Common myeloid progenitor, CD34-positive (primary cell): Measurements from ENCODE around the gene MAP3K14.

Experiments
- CTCF ChIA-PET: fragments of 350-600 bp; sonication (Branson Sonifier 250); formaldehyde crosslinking; loops from one replicate; lab custom pipeline; 2021; ENCODE audit warnings: antibody characterized with exemption; lab: Charles Lee
- POLR2A ChIA-PET: fragments of 350-600 bp; sonication (Branson Sonifier 250); formaldehyde crosslinking; loops from one replicate; lab custom pipeline; 2021; ENCODE audit warnings: antibody characterized with exemption; lab: Charles Lee
- DNase-seq, 3 donors: peaks; one replicate each; pipeline versions ENCODE4 v3.0.0 to v3.0.0-alpha.2; 2013
- H3K27ac ChIP-seq, 2 experiments: 1 replicate in 1 of 2; 2 replicates in 1 of 2; pipeline ENCODE4 v1.7.0; 2013; ENCODE audit warnings: inconsistent platforms in 2 of 2, low read length in 2 of 2, mild to moderate bottlenecking in 2 of 2, low read depth in 1 of 2, moderate library complexity in 1 of 2; ENCODE audit not compliant: severe bottlenecking in 2 of 2, insufficient read depth in 1 of 2, poor library complexity in 1 of 2
- H3K27me3 ChIP-seq, 5 experiments: replicated peaks in 2 of 5; 1 replicate in 3 of 5; 2 replicates in 2 of 5; pipeline versions ENCODE4 v1.6.1 to v1.7.0; 2013; ENCODE audit warnings: low read length in 4 of 5, mild to moderate bottlenecking in 2 of 5, moderate library complexity in 2 of 5, inconsistent platforms in 1 of 5; ENCODE audit not compliant: insufficient read depth in 5 of 5, control insufficient read depth in 4 of 5
- H3K36me3 ChIP-seq, 4 experiments: 1 replicate in 2 of 4; 2 replicates in 2 of 4; pipeline versions ENCODE4 v1.6.1 to v1.7.0; 2013; ENCODE audit warnings: low read length in 3 of 4, control low read depth in 1 of 4, mild to moderate bottlenecking in 1 of 4; ENCODE audit not compliant: control insufficient read depth in 4 of 4, insufficient read depth in 4 of 4
- H3K4me1 ChIP-seq, 4 experiments: 1 replicate in 3 of 4; 2 replicates in 1 of 4; pipeline versions ENCODE4 v1.6.1 to v1.7.1; 2013; ENCODE audit warnings: low read length in 3 of 4, mild to moderate bottlenecking in 3 of 4, control low read depth in 1 of 4, inconsistent platforms in 1 of 4, moderate library complexity in 1 of 4; ENCODE audit not compliant: control insufficient read depth in 4 of 4, insufficient read depth in 4 of 4; ENCODE audit errors: control extremely low read depth in 1 of 4
- H3K4me3 ChIP-seq, 7 experiments: 1 replicate in 4 of 7; 2 replicates in 3 of 7; pipeline versions ENCODE4 v1.5.1 to v1.7.0; 2013; ENCODE audit warnings: mild to moderate bottlenecking in 7 of 7, low read length in 6 of 7, moderate library complexity in 6 of 7, inconsistent platforms in 2 of 7, low read depth in 2 of 7, control low read depth in 1 of 7; ENCODE audit not compliant: insufficient read depth in 4 of 7, control insufficient read depth in 1 of 7; ENCODE audit errors: extremely low read depth in 1 of 7
- H3K9me3 ChIP-seq, 5 experiments: 1 replicate in 4 of 5; 2 replicates in 1 of 5; pipeline versions ENCODE4 v1.6.1 to v1.7.1; 2013; ENCODE audit warnings: low read length in 4 of 5, mild to moderate bottlenecking in 2 of 5, inconsistent platforms in 1 of 5, low read depth in 1 of 5, moderate library complexity in 1 of 5; ENCODE audit not compliant: control insufficient read depth in 4 of 5, insufficient read depth in 2 of 5; ENCODE audit errors: control extremely low read depth in 1 of 5
- WGBS: methylation state at CpG from one replicate; pipeline ENCODE4 v1.1.5; 2013; ENCODE audit not compliant: insufficient coverage; 5-methylcytosine and 5-hydroxymethylcytosine counted together

Gene MAP3K14

GRCh38 chr17:45234641-45235415 lies 82.0 kb downstream of the MAP3K14 start:
- Histone ChIP-seq H3K27me3 (no peaks in the 10 kb centered on the region), H3K36me3 (peaks cover 24 to 76% (median 65%) of the 10 kb centered on the region in 4 experiments), H3K4me1 (peaks cover 11 to 52% (median 31%) of the 10 kb centered on the region in 4 experiments), H3K4me3 (peak overlapping the region in 1 of 7 experiments; percentile 15), H3K9me3 (no peaks in the 10 kb centered on the region), H3K27ac (no peak overlapping the region)
- 90% methylated on average over 1 of the region's 6 CpGs for WGBS
- POLR2A ChIA-PET = interaction anchor here (1.1 to 2.3 kb wide), 3 partner anchors 9 to 28 kb away, joined by 3 to 31 read pairs (median 9); partner anchors contain the start of gene FMNL1
- DNase-seq = peak in 2 of 3 donors; percentile 63 to 64
- CTCF ChIA-PET = interaction anchor here (0.6 to 13.0 kb wide), 15 partner anchors 11 to 158 kb away, joined by 3 to 420 read pairs (median 5); partner anchors contain the start of gene FMNL1

- no peak overlapping the region for H3K4me3 ChIP-seq
- WGBS = 89% methylated on average over 8 of the region's 8 CpGs
- CTCF ChIA-PET = interaction anchor here (0.8 to 13.0 kb wide), 9 partner anchors 10 to 98 kb away, joined by 3 to 420 read pairs (median 6); partner anchors contain the start of genes ACBD4, FMNL1 and HEXIM1
- H3K36me3 ChIP-seq = peaks cover 21 to 66% (median 52%) of the 10 kb centered on the region in 4 experiments
- H3K9me3 ChIP-seq = no peaks in the 10 kb centered on the region
- no peaks in the 10 kb centered on the region for H3K27me3 ChIP-seq
- DNase-seq = no peak
- peaks cover 11 to 65% (median 44%) of the 10 kb centered on the region in 4 experiments for H3K4me1 ChIP-seq
- POLR2A ChIA-PET = interaction anchor here (2.2 kb wide), 1 partner anchor 12 kb away, joined by 17 read pairs; the partner anchor contains the start of gene FMNL1
- no peak overlapping the region for H3K27ac ChIP-seq
Measured at GRCh38 chr17:45233423-45233924, 83.3 kb downstream of the MAP3K14 start.

GRCh38 chr17:45232514-45233422 lies 84.1 kb downstream of the MAP3K14 start:
- WGBS = 91% methylated on average over 9 of the region's 9 CpGs
- no peak for DNase-seq
- Histone ChIP-seq H3K36me3 (peaks cover 21 to 59% (median 45%) of the 10 kb centered on the region in 4 experiments), H3K4me3 (no peak overlapping the region), H3K9me3 (no peaks in the 10 kb centered on the region), H3K4me1 (peaks cover 14 to 72% (median 52%) of the 10 kb centered on the region in 4 experiments), H3K27me3 (no peaks in the 10 kb centered on the region), H3K27ac (peak overlapping the region in 1 of 2 experiments; percentile 20)
- CTCF ChIA-PET = interaction anchor here (0.7 to 13.0 kb wide), 19 partner anchors 8 to 155 kb away, joined by 3 to 420 read pairs (median 4); partner anchors contain the start of genes ACBD4, FMNL1 and HEXIM1
- POLR2A ChIA-PET = interaction anchor here (1.0 to 2.2 kb wide), 3 partner anchors 8 to 15 kb away, joined by 3 to 17 read pairs (median 6); partner anchors contain the start of gene FMNL1

GRCh38 chr17:45231481-45232116 lies 85.2 kb downstream of the MAP3K14 start:
- Histone ChIP-seq H3K36me3 (peaks cover 16 to 49% (median 37%) of the 10 kb centered on the region in 4 experiments), H3K27ac (peak overlapping the region in 1 of 2 experiments; percentile 9), H3K9me3 (no peaks in the 10 kb centered on the region), H3K4me3 (no peak overlapping the region), H3K27me3 (no peaks in the 10 kb centered on the region), H3K4me1 (peaks cover 22 to 84% (median 63%) of the 10 kb centered on the region in 4 experiments)
- ChIA-PET CTCF (interaction anchor here (0.7 to 13.0 kb wide), 17 partner anchors 9 to 156 kb away, joined by 3 to 420 read pairs (median 6); partner anchors contain the start of genes ACBD4, FMNL1 and HEXIM1), POLR2A (interaction anchor here (1.0 to 4.5 kb wide), 5 partner anchors 10 to 83 kb away, joined by 3 to 35 read pairs (median 6); partner anchors contain the start of genes FMNL1 and HEXIM1)
- 91% methylated on average over 17 of the region's 19 CpGs for WGBS
- peak in 1 of 3 donors; percentile 17 for DNase-seq

GRCh38 chr17:45230787-45231480 lies 85.9 kb downstream of the MAP3K14 start:
- H3K4me1 ChIP-seq = peaks cover 24 to 88% (median 70%) of the 10 kb centered on the region in 4 experiments
- WGBS = 82% methylated on average over 2 of the region's 12 CpGs
- no peak overlapping the region for H3K4me3 ChIP-seq
- ChIA-PET CTCF (interaction anchor here (0.7 to 13.0 kb wide), 12 partner anchors 10 to 161 kb away, joined by 3 to 420 read pairs (median 6); partner anchors contain the start of genes ACBD4, FMNL1 and HEXIM1), POLR2A (interaction anchor here (1.2 to 4.5 kb wide), 5 partner anchors 9 to 82 kb away, joined by 5 to 35 read pairs (median 14); partner anchors contain the start of genes FMNL1 and HEXIM1)
- peak overlapping the region; percentile 0 to 96 for H3K27ac ChIP-seq
- peaks cover 13 to 43% (median 31%) of the 10 kb centered on the region in 4 experiments for H3K36me3 ChIP-seq
- H3K27me3 ChIP-seq = no peaks in the 10 kb centered on the region
- DNase-seq = no peak
- no peaks in the 10 kb centered on the region for H3K9me3 ChIP-seq
